Gastroesophageal sphincter (tissue), 4 donors: ENCODE results near the gene DDX51. TPM values are rescaled to one million over a fixed set of nuclear protein-coding genes. Genes with fewer than 3 reads are reported as not detected.
A peak's percentile ranks its signal among the peaks of the same experiment; 100 is the strongest.

Experiments used
- ATAC-seq: fragments of 150-250 bp; one replicate; pipeline ENCODE4 v1.9.1; 2016; ENCODE audit warnings: mild to moderate bottlenecking, moderate library complexity
- H3K27ac ChIP-seq, 4 donors: fragments of 200-600 bp; sonication (generic) in 3 of 4; 1 replicate in 3 of 4; 2 replicates in 1 of 4; pipeline ENCODE4 v1.5.1; 2016 to 2019
- H3K27me3 ChIP-seq: fragments of 200-600 bp; sonication (generic); one replicate; pipeline ENCODE4 v1.5.1; 2019
- H3K36me3 ChIP-seq, 2 donors: fragments of 200-600 bp; sonication (generic); one replicate each; pipeline ENCODE4 v1.5.1; 2019; ENCODE audit warnings: control low read depth in 1 of 2
- H3K4me1 ChIP-seq, 3 donors: fragments of 200-600 bp; sonication (generic); 1 replicate in 2 of 3; 2 replicates in 1 of 3; pipeline ENCODE4 v1.5.1; 2016 to 2019; ENCODE audit warnings: control low read depth in 2 of 3
- H3K4me3 ChIP-seq, 2 donors: fragments of 200-600 bp; sonication (generic); one replicate each; pipeline ENCODE4 v1.5.1; 2019; ENCODE audit warnings: mild to moderate bottlenecking in 1 of 2, moderate library complexity in 1 of 2
- H3K9me3 ChIP-seq, 3 donors: fragments of 200-600 bp; sonication (generic); one replicate each; pipeline ENCODE4 v1.5.1; 2017 to 2019; ENCODE audit warnings: control low read depth in 2 of 3
- EP300 ChIP-seq: sonication (generic); formaldehyde crosslinking; IDR thresholded peaks from one replicate; pipeline ENCODE4 v1.6.1; 2017; ENCODE audit warnings: antibody characterized with exemption, mild to moderate bottlenecking
- POLR2A ChIP-seq, 2 donors: fragments of 450-650 bp; IDR thresholded peaks; one replicate each; pipeline ENCODE4 v1.6.1; 2017; ENCODE audit warnings: antibody characterized with exemption in 2 of 2, mild to moderate bottlenecking in 2 of 2, moderate library complexity in 1 of 2
- POLR2AphosphoS5 ChIP-seq: sonication (generic); formaldehyde crosslinking; IDR thresholded peaks from one replicate; pipeline ENCODE4 v1.6.1; 2017; ENCODE audit warnings: antibody characterized with exemption
- WGBS, 2 donors: methylation state at CpG; one replicate each; pipeline ENCODE4 v1.1.5; 2018; ENCODE audit warnings: low coverage in 1 of 2; 5-methylcytosine and 5-hydroxymethylcytosine counted together
- total RNA-seq, 4 donors: library from RNA; depleted of rRNA; stranded (reverse); fragments of >200 nt; gene quantifications; one replicate each; pipeline ENCODE4 v1.1.0, GENCODE V29; 2016
- TF ChIP-seq, protein P1 (sequence below), 4 experiments: fragments of 200-600 bp in 2 of 4; fragments of 450-650 bp in 2 of 4; sonication (generic) in 1 of 4; IDR thresholded peaks; one replicate each; pipeline ENCODE4 v1.5.1; 2017 to 2019; ENCODE audit warnings: antibody characterized with exemption in 4 of 4, mild to moderate bottlenecking in 2 of 4, moderate library complexity in 2 of 4

The DDX51 gene
- total RNA-seq, 4 donors from 2014 or later, result 4.8 to 14.7 (median 11.7) TPM

DNA sequence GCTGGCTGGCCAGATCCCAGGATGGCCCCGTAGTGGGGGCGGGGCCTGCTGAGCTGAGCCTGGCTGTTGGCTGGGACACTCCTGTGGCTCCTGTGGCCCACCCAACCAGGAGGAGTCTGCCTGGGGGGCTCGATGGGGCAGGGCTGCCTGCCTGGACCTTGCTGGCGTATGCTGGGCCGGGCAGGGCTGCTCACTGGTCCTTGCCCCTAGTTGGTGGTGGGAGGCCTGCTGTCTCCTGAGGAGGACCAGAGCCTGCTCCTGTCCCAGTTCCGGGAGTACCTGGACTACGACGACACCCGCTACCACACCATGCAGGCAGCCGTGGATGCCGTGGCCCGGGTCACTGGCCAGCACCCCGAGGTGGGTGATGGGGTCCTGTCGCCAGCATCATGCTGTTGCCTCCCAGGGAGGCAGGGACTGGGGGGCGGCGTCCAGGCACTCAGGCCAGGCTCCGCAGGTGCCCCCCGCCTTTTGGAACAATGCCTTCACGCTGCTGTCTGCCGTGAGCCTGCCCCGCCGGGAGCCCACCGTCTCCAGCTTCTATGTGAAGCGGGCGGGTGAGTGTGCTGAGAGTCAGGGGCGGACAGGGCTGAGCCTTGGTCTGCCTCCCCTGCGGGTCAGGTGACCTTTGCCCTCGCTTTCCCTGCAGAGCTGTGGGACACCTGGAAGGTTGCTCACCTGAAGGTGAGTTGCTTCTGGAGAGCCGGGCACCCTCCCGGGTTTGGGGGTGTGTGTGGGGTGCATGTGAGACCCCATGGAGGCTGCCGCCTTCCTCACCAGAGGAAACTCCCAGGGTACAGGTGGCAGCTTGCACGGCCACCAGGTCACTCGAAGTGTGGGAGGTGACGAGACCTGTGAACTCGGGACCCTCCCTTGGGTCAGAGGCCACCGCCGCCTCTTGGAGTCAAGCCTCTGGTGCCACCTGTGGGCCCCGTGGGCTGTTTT, 3.6 kb upstream of the DDX51 start:
- ATAC-seq, result no peak
- no peaks in the 10 kb centered on the region for H3K9me3 ChIP-seq
- peaks cover 0 to 54% of the 10 kb centered on the region in 2 donors for H3K36me3 ChIP-seq
- peaks cover 0 to 27% (median 16%) of the 10 kb centered on the region in 3 donors for H3K4me1 ChIP-seq
- no CpG with 5 or more reads among the region's 38 CpGs for WGBS, 2 donors
- TF ChIP-seq, protein P1, sequence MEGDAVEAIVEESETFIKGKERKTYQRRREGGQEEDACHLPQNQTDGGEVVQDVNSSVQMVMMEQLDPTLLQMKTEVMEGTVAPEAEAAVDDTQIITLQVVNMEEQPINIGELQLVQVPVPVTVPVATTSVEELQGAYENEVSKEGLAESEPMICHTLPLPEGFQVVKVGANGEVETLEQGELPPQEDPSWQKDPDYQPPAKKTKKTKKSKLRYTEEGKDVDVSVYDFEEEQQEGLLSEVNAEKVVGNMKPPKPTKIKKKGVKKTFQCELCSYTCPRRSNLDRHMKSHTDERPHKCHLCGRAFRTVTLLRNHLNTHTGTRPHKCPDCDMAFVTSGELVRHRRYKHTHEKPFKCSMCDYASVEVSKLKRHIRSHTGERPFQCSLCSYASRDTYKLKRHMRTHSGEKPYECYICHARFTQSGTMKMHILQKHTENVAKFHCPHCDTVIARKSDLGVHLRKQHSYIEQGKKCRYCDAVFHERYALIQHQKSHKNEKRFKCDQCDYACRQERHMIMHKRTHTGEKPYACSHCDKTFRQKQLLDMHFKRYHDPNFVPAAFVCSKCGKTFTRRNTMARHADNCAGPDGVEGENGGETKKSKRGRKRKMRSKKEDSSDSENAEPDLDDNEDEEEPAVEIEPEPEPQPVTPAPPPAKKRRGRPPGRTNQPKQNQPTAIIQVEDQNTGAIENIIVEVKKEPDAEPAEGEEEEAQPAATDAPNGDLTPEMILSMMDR (IDR thresholded peaks at IDR 0.05), result no peak
- no peak for TF ChIP-seq POLR2A (IDR thresholded peaks at IDR 0.05)
- TF ChIP-seq EP300, result no peak
- TF ChIP-seq POLR2AphosphoS5, result no peak
- no peak overlapping the region for H3K4me3 ChIP-seq
- no peak overlapping the region for H3K27ac ChIP-seq
- H3K27me3 ChIP-seq, result no peaks in the 10 kb centered on the region

DNA sequence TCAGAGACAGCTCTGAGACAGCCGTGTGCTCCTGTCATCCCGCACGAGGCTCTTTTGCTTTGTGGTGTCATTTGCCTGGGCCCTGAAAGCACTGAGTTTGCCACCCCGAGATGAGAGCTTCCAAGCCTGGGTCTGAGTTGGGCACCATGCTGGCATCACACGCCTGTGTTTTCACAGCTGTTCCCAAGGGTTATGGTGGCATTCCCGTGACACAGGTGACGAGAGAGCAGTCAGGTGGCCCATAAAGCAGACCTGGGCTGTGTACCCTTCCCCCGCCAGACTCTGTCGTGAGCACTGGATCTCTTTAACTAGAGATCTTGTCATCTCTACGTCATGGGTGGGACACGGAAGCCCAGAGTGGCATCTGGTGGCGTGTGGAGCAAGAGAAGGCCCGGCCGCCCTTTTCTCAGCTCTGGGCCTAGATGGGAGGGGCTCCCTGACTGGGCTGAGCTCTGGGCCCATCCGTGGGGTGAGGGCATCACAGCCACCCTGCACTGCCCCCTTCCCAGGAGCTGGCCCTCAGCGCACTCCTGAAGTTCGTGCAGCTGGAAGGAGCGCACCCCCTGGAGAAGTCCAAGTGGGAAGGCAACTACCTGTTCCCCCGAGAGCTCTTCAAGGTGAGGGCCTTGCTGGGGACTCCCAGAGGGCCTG, 2.8 kb upstream of the DDX51 start:
- Histone ChIP-seq H3K27me3 (no peaks in the 10 kb centered on the region), H3K36me3 (peaks cover 0 to 55% of the 10 kb centered on the region in 2 donors), H3K9me3 (no peaks in the 10 kb centered on the region), H3K27ac (no peak overlapping the region), H3K4me1 (peaks cover 0 to 35% (median 18%) of the 10 kb centered on the region in 3 donors), H3K4me3 (no peak overlapping the region)
- 84 to 85% methylated on average over 6 of the region's 19 CpGs for WGBS, 2 donors
- no peak for TF ChIP-seq POLR2AphosphoS5
- no peak for TF ChIP-seq POLR2A (IDR thresholded peaks at IDR 0.05)
- TF ChIP-seq, protein P1 (IDR thresholded peaks at IDR 0.05), result no peak
- no peak for TF ChIP-seq EP300
- no peak for ATAC-seq

DNA sequence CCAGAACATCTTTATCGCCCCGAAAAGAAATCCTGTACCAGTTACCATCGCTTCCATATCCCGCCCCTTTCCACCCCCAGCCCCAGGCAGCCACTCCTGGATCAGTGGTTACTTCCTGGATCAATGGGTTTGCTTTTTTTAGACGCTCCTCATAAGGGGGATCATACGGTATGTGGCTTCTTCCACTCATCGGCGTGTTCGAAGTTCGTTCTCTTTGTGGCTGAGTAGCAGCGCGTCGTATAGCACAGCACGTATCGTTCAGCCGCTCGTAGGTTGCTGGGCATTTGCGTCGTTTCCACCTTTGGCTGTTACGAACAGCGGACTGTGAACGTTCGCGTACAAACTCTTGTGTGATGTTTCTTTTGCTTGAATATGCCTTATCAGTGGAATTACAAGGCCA, 2.0 kb upstream of the DDX51 start:
- Histone ChIP-seq H3K27me3 (no peaks in the 10 kb centered on the region), H3K4me1 (peaks cover 0 to 38% (median 18%) of the 10 kb centered on the region in 3 donors), H3K27ac (no peak overlapping the region), H3K4me3 (no peak overlapping the region), H3K9me3 (no peaks in the 10 kb centered on the region), H3K36me3 (peaks cover 0 to 55% of the 10 kb centered on the region in 2 donors)
- TF ChIP-seq EP300 (no peak), POLR2A (IDR thresholded peaks at IDR 0.05) (no peak), POLR2AphosphoS5 (no peak)
- TF ChIP-seq, protein P1 (IDR thresholded peaks at IDR 0.05), result no peak
- no peak for ATAC-seq
- 94 to 97% methylated on average over 19 to 22 of the region's 24 CpGs for WGBS, 2 donors

DNA sequence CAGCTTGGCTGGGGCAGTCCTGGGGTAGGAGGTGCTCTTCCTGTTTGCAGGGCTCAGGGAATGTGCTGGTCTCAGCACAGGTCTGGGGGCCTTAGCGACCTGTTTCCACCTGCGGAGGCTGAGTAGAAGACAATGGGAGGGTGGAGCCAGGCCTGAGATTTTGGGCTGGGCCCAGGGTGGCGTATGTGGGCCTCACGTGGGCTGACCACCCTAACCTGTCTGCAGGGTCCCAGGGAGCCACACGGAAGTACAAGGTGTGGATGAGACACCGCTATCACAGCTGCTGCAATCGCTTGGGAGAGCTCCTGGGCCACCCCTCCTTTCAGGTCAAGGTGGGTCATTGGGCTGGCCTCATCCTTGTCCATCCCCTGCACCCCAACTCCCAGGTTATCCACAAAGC, 1.2 kb upstream of the DDX51 start:
- ATAC-seq, result no peak
- WGBS, 2 donors, result 84 to 93% methylated on average over 3 to 4 of the region's 7 CpGs
- TF ChIP-seq, protein P1 (IDR thresholded peaks at IDR 0.05), result no peak
- TF ChIP-seq POLR2AphosphoS5, result no peak
- no peak for TF ChIP-seq POLR2A (IDR thresholded peaks at IDR 0.05)
- Histone ChIP-seq H3K4me3 (peak overlapping the region in 1 of 2 donors; percentile 98), H3K27me3 (no peaks in the 10 kb centered on the region), H3K27ac (peak overlapping the region in 2 of 4 donors; percentile 90 to 94), H3K36me3 (peaks cover 0 to 56% of the 10 kb centered on the region in 2 donors), H3K4me1 (peaks cover 0 to 38% (median 18%) of the 10 kb centered on the region in 3 donors), H3K9me3 (no peaks in the 10 kb centered on the region)
